ENCODE data around the gene PRKCH. TPM values are rescaled to one million over a fixed set of nuclear protein-coding genes. Genes with fewer than 3 reads are reported as not detected.

Gene PRKCH
- total RNA-seq, 1 donor from 2014 or later = 145 TPM

- H3K4me1 Mint-ChIP-seq (ENCODE audit: low read depth) = peaks cover 88% of the 10 kb centered on the region
- H3K4me3 Mint-ChIP-seq = peak overlapping the region; percentile 72
- DNase-seq (ENCODE audit: low spot score) = no peak
- H3K27ac Mint-ChIP-seq = peak overlapping the region; percentile 88
- no peaks in the 10 kb centered on the region for H3K27me3 Mint-ChIP-seq (ENCODE audit: insufficient read depth)
- peaks cover 27% of the 10 kb centered on the region for H3K36me3 Mint-ChIP-seq (ENCODE audit: low read depth)
- intact Hi-C loops (cut with micrococcal nuclease) = loop anchor here (5.0 kb wide), 1 partner anchor 432 kb away; the partner anchor contains the start of gene SNAPC1
- peaks cover 4% of the 10 kb centered on the region for H3K9me3 Mint-ChIP-seq
Observed at GRCh38 chr14:61330511-61330910, 9.1 kb downstream of the PRKCH start.

GRCh38 chr14:61331992-61332657, 10.7 kb downstream of the PRKCH start:
- H3K4me1 Mint-ChIP-seq (ENCODE audit: low read depth) = peaks cover 86% of the 10 kb centered on the region
- no peaks in the 10 kb centered on the region for H3K27me3 Mint-ChIP-seq (ENCODE audit: insufficient read depth)
- peak overlapping the region; percentile 97 for H3K27ac Mint-ChIP-seq
- intact Hi-C loops (cut with micrococcal nuclease) = loop anchor here (1.0 to 5.0 kb wide), 2 partner anchors 10 to 430 kb away; partner anchors contain the start of gene SNAPC1
- H3K4me3 Mint-ChIP-seq = peak overlapping the region; percentile 68
- DNase-seq (ENCODE audit: low spot score) = no peak
- H3K9me3 Mint-ChIP-seq = no peaks in the 10 kb centered on the region
- peaks cover 20% of the 10 kb centered on the region for H3K36me3 Mint-ChIP-seq (ENCODE audit: low read depth)

GRCh38 chr14:61332658-61333029, 11.3 kb downstream of the PRKCH start:
- DNase-seq (ENCODE audit: low spot score) = no peak
- intact Hi-C loops (cut with micrococcal nuclease) = loop anchor here (1.0 to 5.0 kb wide), 2 partner anchors 10 to 430 kb away; partner anchors contain the start of gene SNAPC1
- Mint-ChIP-seq H3K4me3 (peak overlapping the region; percentile 68), H3K36me3 (ENCODE audit: low read depth) (peaks cover 16% of the 10 kb centered on the region), H3K4me1 (ENCODE audit: low read depth) (peaks cover 86% of the 10 kb centered on the region), H3K27me3 (ENCODE audit: insufficient read depth) (no peaks in the 10 kb centered on the region), H3K9me3 (no peaks in the 10 kb centered on the region), H3K27ac (peak overlapping the region; percentile 97)

- no peaks in the 10 kb centered on the region for H3K9me3 Mint-ChIP-seq
- H3K27ac Mint-ChIP-seq = peak overlapping the region; percentile 97
- peaks cover 16% of the 10 kb centered on the region for H3K36me3 Mint-ChIP-seq (ENCODE audit: low read depth)
- H3K27me3 Mint-ChIP-seq (ENCODE audit: insufficient read depth) = no peaks in the 10 kb centered on the region
- intact Hi-C loops (cut with micrococcal nuclease) = loop anchor here (5.0 kb wide), 1 partner anchor 429 kb away; the partner anchor contains the start of gene SNAPC1
- peak overlapping the region; percentile 68 for H3K4me3 Mint-ChIP-seq
- DNase-seq (ENCODE audit: low spot score) = no peak
- peaks cover 88% of the 10 kb centered on the region for H3K4me1 Mint-ChIP-seq (ENCODE audit: low read depth)
Observed at GRCh38 chr14:61333087-61333486, 11.7 kb downstream of the PRKCH start.

GRCh38 chr14:61334197-61334701, 12.9 kb downstream of the PRKCH start:
- peak overlapping the region; percentile 97 for H3K27ac Mint-ChIP-seq
- no peak for DNase-seq (ENCODE audit: low spot score)

GRCh38 chr14:61335049-61335448, 13.7 kb downstream of the PRKCH start:
- Mint-ChIP-seq H3K36me3 (ENCODE audit: low read depth) (peaks cover 14% of the 10 kb centered on the region), H3K27ac (peak overlapping the region; percentile 92)

More at GRCh38 chr14:61334197-61334701, 12.9 kb downstream of the PRKCH start:
- peaks cover 17% of the 10 kb centered on the region for H3K36me3 Mint-ChIP-seq (ENCODE audit: low read depth)
- intact Hi-C loops (cut with micrococcal nuclease) = loop anchor here (5.0 kb wide), 1 partner anchor 428 kb away; the partner anchor contains the start of gene SNAPC1
- no peaks in the 10 kb centered on the region for H3K9me3 Mint-ChIP-seq
- peak overlapping the region; percentile 80 for H3K4me3 Mint-ChIP-seq
- H3K4me1 Mint-ChIP-seq (ENCODE audit: low read depth) = peaks cover 88% of the 10 kb centered on the region
- H3K27me3 Mint-ChIP-seq (ENCODE audit: insufficient read depth) = no peaks in the 10 kb centered on the region

GRCh38 chr14:61335671-61336275, 14.4 kb downstream of the PRKCH start:
- Mint-ChIP-seq H3K27ac (peak overlapping the region; percentile 92), H3K27me3 (ENCODE audit: insufficient read depth) (no peaks in the 10 kb centered on the region), H3K36me3 (ENCODE audit: low read depth) (peaks cover 17% of the 10 kb centered on the region), H3K9me3 (no peaks in the 10 kb centered on the region), H3K4me3 (peak overlapping the region; percentile 79), H3K4me1 (ENCODE audit: low read depth) (peaks cover 84% of the 10 kb centered on the region)
- no peak for DNase-seq (ENCODE audit: low spot score)
- intact Hi-C loops (cut with micrococcal nuclease) = no loop called here

More at GRCh38 chr14:61335049-61335448, 13.7 kb downstream of the PRKCH start:
- H3K9me3 Mint-ChIP-seq = no peaks in the 10 kb centered on the region
- H3K27me3 Mint-ChIP-seq (ENCODE audit: insufficient read depth) = no peaks in the 10 kb centered on the region
- no peak for DNase-seq (ENCODE audit: low spot score)
- intact Hi-C loops (cut with micrococcal nuclease) = no loop called here
- H3K4me1 Mint-ChIP-seq (ENCODE audit: low read depth) = peaks cover 84% of the 10 kb centered on the region
- H3K4me3 Mint-ChIP-seq = peak overlapping the region; percentile 79

GRCh38 chr14:61337893-61338292, 16.5 kb downstream of the PRKCH start:
- peak; percentile 69 for DNase-seq (ENCODE audit: low spot score)
- peaks cover 30% of the 10 kb centered on the region for H3K36me3 Mint-ChIP-seq (ENCODE audit: low read depth)
- intact Hi-C loops (cut with micrococcal nuclease) = no loop called here
- peak overlapping the region; percentile 57 for H3K4me3 Mint-ChIP-seq
- no peaks in the 10 kb centered on the region for H3K27me3 Mint-ChIP-seq (ENCODE audit: insufficient read depth)
- peak overlapping the region; percentile 92 for H3K27ac Mint-ChIP-seq
- no peaks in the 10 kb centered on the region for H3K9me3 Mint-ChIP-seq
- H3K4me1 Mint-ChIP-seq (ENCODE audit: low read depth) = peaks cover 91% of the 10 kb centered on the region

GRCh38 chr14:61338457-61338856, 17.1 kb downstream of the PRKCH start:
- H3K36me3 Mint-ChIP-seq (ENCODE audit: low read depth) = peaks cover 31% of the 10 kb centered on the region
- H3K4me3 Mint-ChIP-seq = peak overlapping the region; percentile 57
- no peak for DNase-seq (ENCODE audit: low spot score)
- no peaks in the 10 kb centered on the region for H3K9me3 Mint-ChIP-seq
- H3K27ac Mint-ChIP-seq = peak overlapping the region; percentile 92
- intact Hi-C loops (cut with micrococcal nuclease) = no loop called here
- no peaks in the 10 kb centered on the region for H3K27me3 Mint-ChIP-seq (ENCODE audit: insufficient read depth)
- peaks cover 92% of the 10 kb centered on the region for H3K4me1 Mint-ChIP-seq (ENCODE audit: low read depth)

- H3K27me3 Mint-ChIP-seq (ENCODE audit: insufficient read depth) = no peaks in the 10 kb centered on the region
Observed at GRCh38 chr14:61341275-61342206, 20.2 kb downstream of the PRKCH start.

GRCh38 chr14:61342486-61342885, 21.1 kb downstream of the PRKCH start:
- peaks cover 92% of the 10 kb centered on the region for H3K4me1 Mint-ChIP-seq (ENCODE audit: low read depth)
- intact Hi-C loops (cut with micrococcal nuclease) = loop anchor here (1.0 to 5.0 kb wide), 12 partner anchors 8 to 590 kb away; partner anchors contain the start of gene HIF1A
- H3K4me3 Mint-ChIP-seq = peak overlapping the region; percentile 82
- peak; percentile 85 for DNase-seq (ENCODE audit: low spot score)
- no peaks in the 10 kb centered on the region for H3K9me3 Mint-ChIP-seq
- H3K36me3 Mint-ChIP-seq (ENCODE audit: low read depth) = peaks cover 35% of the 10 kb centered on the region
- peak overlapping the region; percentile 97 for H3K27ac Mint-ChIP-seq
- H3K27me3 Mint-ChIP-seq (ENCODE audit: insufficient read depth) = no peaks in the 10 kb centered on the region

More at GRCh38 chr14:61341275-61342206, 20.2 kb downstream of the PRKCH start:
- Mint-ChIP-seq H3K36me3 (ENCODE audit: low read depth) (peaks cover 32% of the 10 kb centered on the region), H3K27ac (peak overlapping the region; percentile 97), H3K4me3 (peak overlapping the region; percentile 82), H3K9me3 (no peaks in the 10 kb centered on the region), H3K4me1 (ENCODE audit: low read depth) (peaks cover 90% of the 10 kb centered on the region)
- DNase-seq (ENCODE audit: low spot score) = no peak
- intact Hi-C loops (cut with micrococcal nuclease) = loop anchor here (1.0 to 5.0 kb wide), 12 partner anchors 9 to 589 kb away; partner anchors contain the start of gene HIF1A

GRCh38 chr14:61342932-61343331, 21.6 kb downstream of the PRKCH start:
- intact Hi-C loops (cut with micrococcal nuclease) = loop anchor here (1.0 to 5.0 kb wide), 12 partner anchors 7 to 591 kb away; partner anchors contain the start of gene HIF1A
- Mint-ChIP-seq H3K9me3 (no peaks in the 10 kb centered on the region), H3K27ac (peak overlapping the region; percentile 97), H3K4me1 (ENCODE audit: low read depth) (peaks cover 92% of the 10 kb centered on the region), H3K36me3 (ENCODE audit: low read depth) (peaks cover 38% of the 10 kb centered on the region), H3K4me3 (peak overlapping the region; percentile 82), H3K27me3 (ENCODE audit: insufficient read depth) (no peaks in the 10 kb centered on the region)
- no peak for DNase-seq (ENCODE audit: low spot score)
